ENCODE data around the gene CCDC158. TPM values are rescaled to one million over a fixed set of nuclear protein-coding genes. Genes with fewer than 3 reads are reported as not detected.

CCDC158 gene
- total and polyA plus RNA-seq, 10 of the 15 experiments (the other 5 are each of a cell fraction or from before 2014, with no cell fraction given), result not detected

DNA sequence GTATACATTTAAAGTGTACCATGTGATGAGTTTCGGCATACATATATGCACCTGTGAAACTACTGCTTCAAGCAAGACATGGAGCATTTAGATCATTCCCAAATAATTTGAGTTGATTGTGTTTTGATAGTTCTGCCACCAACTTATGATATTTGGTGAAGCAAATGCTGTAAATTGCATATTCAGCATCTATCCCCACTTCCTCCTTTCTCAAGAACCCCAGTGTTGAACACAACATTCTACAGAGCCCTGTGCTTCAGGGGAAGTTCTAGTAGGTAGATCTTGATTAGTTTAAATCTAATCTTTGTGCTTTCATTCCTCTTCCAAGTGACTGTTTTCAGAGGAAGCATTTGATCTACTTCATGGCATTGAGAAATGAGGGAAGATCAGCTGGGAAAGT lies 8.7 kb upstream of the CCDC158 start:
- no peak for DNase-seq (ENCODE audit: low read depth, low spot score)
- no peaks in the 10 kb centered on the region for H4K20me1 ChIP-seq (ENCODE audit: control insufficient read depth, insufficient read depth)
- no peaks in the 10 kb centered on the region for H3K9me3 ChIP-seq (replicated peaks; ENCODE audit: control insufficient read depth, insufficient read depth, low read length)
- H3K9ac ChIP-seq (ENCODE audit: control insufficient read depth, insufficient read depth, low read length), result no peak overlapping the region
- FAIRE-seq, result no peak
- H2AFZ ChIP-seq (ENCODE audit: control insufficient read depth, low read depth, low read length), result no peak overlapping the region
- no peak overlapping the region for H3K27ac ChIP-seq (ENCODE audit: control insufficient read depth, insufficient read depth)
- 80% methylated on average over 1 of the region's 1 CpG for WGBS (ENCODE audit: insufficient coverage, insufficient replicate concordance, low lambda C conversion rate, missing lambda C conversion rate)
- ATAC-seq, result no peak
- H3K36me3 ChIP-seq (ENCODE audit: control insufficient read depth in 2 of 2, insufficient read depth in 2 of 2, low read length in 1 of 2), result no peaks in the 10 kb centered on the region
- CTCF ChIA-PET, result interaction anchor here (1.3 to 3.8 kb wide), 7 partner anchors 45 to 328 kb away, joined by 3 to 25 read pairs (median 5); no protein-coding TSS in a partner anchor
- RAD21 ChIA-PET (ENCODE audit: unreplicated experiment), result interaction anchor here (1.4 to 3.2 kb wide), 2 partner anchors 12 to 774 kb away, joined by 3 to 9 read pairs; no protein-coding TSS in a partner anchor
- intact Hi-C loops (cut with micrococcal nuclease; ENCODE audit: unreplicated experiment), result loop anchor here (1.0 to 5.0 kb wide), 3 partner anchors 76 to 613 kb away; no protein-coding TSS in a partner anchor
- H3K79me2 ChIP-seq (ENCODE audit: control insufficient read depth, insufficient read depth, low read length), result no peaks in the 10 kb centered on the region
- TF ChIP-seq SPI1 (IDR thresholded peaks at IDR 0.05; ENCODE audit: borderline replicate concordance, insufficient read depth, low read depth, low read length) (peak; percentile 36; the same call in 1 of the 2 replicates), RELA (IDR thresholded peaks at IDR 0.05; ENCODE audit: borderline replicate concordance, partially characterized antibody) (no peak)
- H3K4me1 ChIP-seq (ENCODE audit: control insufficient read depth, insufficient read depth, low read length), result no peaks in the 10 kb centered on the region
- no TSS peak for BruUV-seq (replicated peaks)
- POLR2A ChIA-PET, result no interaction called here
- H3K4me3 ChIP-seq, result no peak overlapping the region
- SMC1A ChIA-PET (ENCODE audit: uncharacterized antibody, unreplicated experiment), result interaction anchor here (3.6 kb wide), 1 partner anchor 75 kb away, joined by 23 read pairs; no protein-coding TSS in a partner anchor
- H3K4me2 ChIP-seq (ENCODE audit: control insufficient read depth, insufficient read depth), result no peak overlapping the region
- H3K27me3 ChIP-seq (replicated peaks in 1 of 2; ENCODE audit: control insufficient read depth in 2 of 2, insufficient read depth in 2 of 2, low read length in 1 of 2), result no peaks in the 10 kb centered on the region
- in situ Hi-C loops (cut with MboI), result loop anchor here (5.0 kb wide), 1 partner anchor 323 kb away; no protein-coding TSS in a partner anchor

DNA sequence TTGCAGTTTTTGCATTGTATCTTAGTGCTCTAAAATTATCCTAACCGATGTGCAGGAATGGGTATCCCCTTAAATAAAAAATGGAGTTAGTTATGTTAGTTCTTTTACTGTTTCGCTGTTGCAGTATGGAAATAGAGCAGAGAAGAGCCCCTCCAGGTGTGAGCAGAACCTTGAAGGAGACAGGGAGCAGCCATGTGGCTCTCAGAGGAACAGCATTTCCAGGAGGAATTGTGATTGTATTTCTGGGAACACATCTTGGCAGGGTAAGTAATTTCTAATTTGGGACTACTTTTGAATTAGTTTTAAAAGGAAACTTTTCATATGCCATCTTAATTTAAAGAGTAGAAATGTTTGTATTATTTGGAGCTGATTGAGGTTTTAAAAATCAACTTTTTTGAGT lies 5.3 kb upstream of the CCDC158 start:
- H3K9me3 ChIP-seq (replicated peaks; ENCODE audit: control insufficient read depth, insufficient read depth, low read length), result no peaks in the 10 kb centered on the region; the same call in 2 of the 3 replicates
- 50% methylated on average over 2 of the region's 2 CpGs for WGBS (ENCODE audit: insufficient coverage, insufficient replicate concordance, low lambda C conversion rate, missing lambda C conversion rate)
- no peak overlapping the region for H3K27ac ChIP-seq (ENCODE audit: control insufficient read depth, insufficient read depth)
- ATAC-seq (no peak), DNase-seq (ENCODE audit: low read depth, low spot score) (no peak), FAIRE-seq (no peak)
- POLR2A ChIA-PET, result no interaction called here
- H3K9ac ChIP-seq (ENCODE audit: control insufficient read depth, insufficient read depth, low read length), result no peak overlapping the region
- in situ Hi-C loops (cut with MboI), result no loop called here
- no peak overlapping the region for H3K4me2 ChIP-seq (ENCODE audit: control insufficient read depth, insufficient read depth)
- no peaks in the 10 kb centered on the region for H4K20me1 ChIP-seq (ENCODE audit: control insufficient read depth, insufficient read depth)
- CTCF ChIA-PET, result no interaction called here
- SMC1A ChIA-PET (ENCODE audit: uncharacterized antibody, unreplicated experiment), result interaction anchor here (1.0 to 1.8 kb wide), 2 partner anchors 49 to 75 kb away, joined by 3 read pairs; no protein-coding TSS in a partner anchor
- no peaks in the 10 kb centered on the region for H3K27me3 ChIP-seq (replicated peaks in 1 of 2; ENCODE audit: control insufficient read depth in 2 of 2, insufficient read depth in 2 of 2, low read length in 1 of 2)
- intact Hi-C loops (cut with micrococcal nuclease; ENCODE audit: unreplicated experiment), result no loop called here
- H3K4me3 ChIP-seq, result no peak overlapping the region
- no peaks in the 10 kb centered on the region for H3K36me3 ChIP-seq (ENCODE audit: control insufficient read depth in 2 of 2, insufficient read depth in 2 of 2, low read length in 1 of 2)
- no TSS peak for BruUV-seq (replicated peaks)
- RAD21 ChIA-PET (ENCODE audit: unreplicated experiment), result no interaction called here
- no peak overlapping the region for H2AFZ ChIP-seq (ENCODE audit: control insufficient read depth, low read depth, low read length)
- no peaks in the 10 kb centered on the region for H3K79me2 ChIP-seq (ENCODE audit: control insufficient read depth, insufficient read depth, low read length)
- no peaks in the 10 kb centered on the region for H3K4me1 ChIP-seq (ENCODE audit: control insufficient read depth, insufficient read depth, low read length)
- TF ChIP-seq BACH1 (IDR thresholded peaks at IDR 0.05; ENCODE audit: borderline replicate concordance) (no peak), DPF2 (IDR thresholded peaks at IDR 0.05) (no peak), IKZF2 (IDR thresholded peaks at IDR 0.05) (no peak), ZNF274 (IDR thresholded peaks at IDR 0.05; ENCODE audit: insufficient read depth, insufficient read length) (no peak), SMARCA5 (IDR thresholded peaks at IDR 0.05) (no peak), MEF2B (IDR thresholded peaks at IDR 0.05; ENCODE audit: partially characterized antibody, poor library complexity, severe bottlenecking) (no peak), ZSCAN29 (IDR thresholded peaks at IDR 0.05) (no peak), ZNF207 (IDR thresholded peaks at IDR 0.05; ENCODE audit: borderline replicate concordance) (no peak)
- TF ChIP-seq, protein P1, sequence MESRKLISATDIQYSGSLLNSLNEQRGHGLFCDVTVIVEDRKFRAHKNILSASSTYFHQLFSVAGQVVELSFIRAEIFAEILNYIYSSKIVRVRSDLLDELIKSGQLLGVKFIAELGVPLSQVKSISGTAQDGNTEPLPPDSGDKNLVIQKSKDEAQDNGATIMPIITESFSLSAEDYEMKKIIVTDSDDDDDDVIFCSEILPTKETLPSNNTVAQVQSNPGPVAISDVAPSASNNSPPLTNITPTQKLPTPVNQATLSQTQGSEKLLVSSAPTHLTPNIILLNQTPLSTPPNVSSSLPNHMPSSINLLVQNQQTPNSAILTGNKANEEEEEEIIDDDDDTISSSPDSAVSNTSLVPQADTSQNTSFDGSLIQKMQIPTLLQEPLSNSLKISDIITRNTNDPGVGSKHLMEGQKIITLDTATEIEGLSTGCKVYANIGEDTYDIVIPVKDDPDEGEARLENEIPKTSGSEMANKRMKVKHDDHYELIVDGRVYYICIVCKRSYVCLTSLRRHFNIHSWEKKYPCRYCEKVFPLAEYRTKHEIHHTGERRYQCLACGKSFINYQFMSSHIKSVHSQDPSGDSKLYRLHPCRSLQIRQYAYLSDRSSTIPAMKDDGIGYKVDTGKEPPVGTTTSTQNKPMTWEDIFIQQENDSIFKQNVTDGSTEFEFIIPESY (IDR thresholded peaks at IDR 0.05), result no peak
- TF ChIP-seq, protein P2, sequence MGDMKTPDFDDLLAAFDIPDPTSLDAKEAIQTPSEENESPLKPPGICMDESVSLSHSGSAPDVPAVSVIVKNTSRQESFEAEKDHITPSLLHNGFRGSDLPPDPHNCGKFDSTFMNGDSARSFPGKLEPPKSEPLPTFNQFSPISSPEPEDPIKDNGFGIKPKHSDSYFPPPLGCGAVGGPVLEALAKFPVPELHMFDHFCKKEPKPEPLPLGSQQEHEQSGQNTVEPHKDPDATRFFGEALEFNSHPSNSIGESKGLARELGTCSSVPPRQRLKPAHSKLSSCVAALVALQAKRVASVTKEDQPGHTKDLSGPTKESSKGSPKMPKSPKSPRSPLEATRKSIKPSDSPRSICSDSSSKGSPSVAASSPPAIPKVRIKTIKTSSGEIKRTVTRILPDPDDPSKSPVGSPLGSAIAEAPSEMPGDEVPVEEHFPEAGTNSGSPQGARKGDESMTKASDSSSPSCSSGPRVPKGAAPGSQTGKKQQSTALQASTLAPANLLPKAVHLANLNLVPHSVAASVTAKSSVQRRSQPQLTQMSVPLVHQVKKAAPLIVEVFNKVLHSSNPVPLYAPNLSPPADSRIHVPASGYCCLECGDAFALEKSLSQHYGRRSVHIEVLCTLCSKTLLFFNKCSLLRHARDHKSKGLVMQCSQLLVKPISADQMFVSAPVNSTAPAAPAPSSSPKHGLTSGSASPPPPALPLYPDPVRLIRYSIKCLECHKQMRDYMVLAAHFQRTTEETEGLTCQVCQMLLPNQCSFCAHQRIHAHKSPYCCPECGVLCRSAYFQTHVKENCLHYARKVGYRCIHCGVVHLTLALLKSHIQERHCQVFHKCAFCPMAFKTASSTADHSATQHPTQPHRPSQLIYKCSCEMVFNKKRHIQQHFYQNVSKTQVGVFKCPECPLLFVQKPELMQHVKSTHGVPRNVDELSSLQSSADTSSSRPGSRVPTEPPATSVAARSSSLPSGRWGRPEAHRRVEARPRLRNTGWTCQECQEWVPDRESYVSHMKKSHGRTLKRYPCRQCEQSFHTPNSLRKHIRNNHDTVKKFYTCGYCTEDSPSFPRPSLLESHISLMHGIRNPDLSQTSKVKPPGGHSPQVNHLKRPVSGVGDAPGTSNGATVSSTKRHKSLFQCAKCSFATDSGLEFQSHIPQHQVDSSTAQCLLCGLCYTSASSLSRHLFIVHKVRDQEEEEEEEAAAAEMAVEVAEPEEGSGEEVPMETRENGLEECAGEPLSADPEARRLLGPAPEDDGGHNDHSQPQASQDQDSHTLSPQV (IDR thresholded peaks at IDR 0.05), result no peak

Data from GM12878 (cell line).